Upper lobe of left lung (tissue), 4 donors: Measurements from ENCODE around the gene ARHGAP20.
A peak's percentile ranks its signal among the peaks of the same experiment; 100 is the strongest.

Experiments
- CTCF ChIP-seq, 6 experiments: fragments of 450-650 bp in 4 of 6; fragments of 200-600 bp in 2 of 6; sonication (generic) in 2 of 6; IDR thresholded peaks; one replicate each; pipeline ENCODE4 v1.5.1; 2016 to 2019; ENCODE audit warnings: antibody characterized with exemption in 6 of 6
- POLR2A ChIP-seq, 4 donors: fragments of 450-650 bp; IDR thresholded peaks; one replicate each; pipeline ENCODE4 v1.5.1; 2016 to 2017; ENCODE audit warnings: antibody characterized with exemption in 4 of 4, mild to moderate bottlenecking in 2 of 4
- POLR2AphosphoS5 ChIP-seq, 2 donors: sonication (generic); formaldehyde crosslinking; IDR thresholded peaks; one replicate each; pipeline ENCODE4 v1.5.1; 2017; ENCODE audit warnings: antibody characterized with exemption in 2 of 2

- TF ChIP-seq CTCF (IDR thresholded peaks at IDR 0.05) (peak in 2 of 6 experiments; percentile 10 to 14), POLR2AphosphoS5 (IDR thresholded peaks at IDR 0.05) (no peak), POLR2A (IDR thresholded peaks at IDR 0.05) (no peak)
Measured at GRCh38 chr11:110529043-110529442, 183.2 kb downstream of the ARHGAP20 start.
